Amniotic epithelial cell (primary cell): ENCODE data around the gene HAPLN3.
A peak's percentile ranks its signal among the peaks of the same experiment; 100 is the strongest.
"Not testable (repeated sequence)": the region's sequence is repeated elsewhere in the genome, so short reads cannot be mapped to it uniquely, and the experiment has no call there.

Source experiments
- DNase-seq: peaks from one replicate; pipeline ENCODE4 v3.0.0-alpha.2; 2010; ENCODE audit warnings: low read depth

The HAPLN3 gene

GRCh38 chr15:88894819-88895767, at the start of gene HAPLN3:
Gene HAPLN3, minus strand, starts transcription at chr15:88895544. Its CDS starts 8,246 bp downstream, at chr15:88887298.
- DNase-seq, result peak; percentile 61

GRCh38 chr15:88940110-88940675, 44.8 kb upstream of the HAPLN3 start:
- peak; percentile 38 for DNase-seq

GRCh38 chr15:88939486-88939806, 44.1 kb upstream of the HAPLN3 start:
- no peak for DNase-seq

GRCh38 chr15:88938802-88939485, 43.6 kb upstream of the HAPLN3 start:
- no peak for DNase-seq

- DNase-seq, result not testable (repeated sequence)
These were observed 39.1 kb upstream of the HAPLN3 start for GRCh38 chr15:88934449-88934848.

- no peak for DNase-seq
These were observed 37.6 kb upstream of the HAPLN3 start for GRCh38 chr15:88932875-88933330.

- DNase-seq, result no peak
These were observed 37.0 kb upstream of the HAPLN3 start for GRCh38 chr15:88932271-88932874.

- no peak for DNase-seq
These were observed 35.2 kb upstream of the HAPLN3 start for GRCh38 chr15:88930579-88930978.

- DNase-seq, result peak; percentile 45
These were observed 34.2 kb upstream of the HAPLN3 start for GRCh38 chr15:88929358-88930098.

- not testable (repeated sequence) for DNase-seq
These were observed 32.8 kb upstream of the HAPLN3 start for GRCh38 chr15:88928192-88928591.

- DNase-seq, result not testable (repeated sequence)
These were observed 30.3 kb upstream of the HAPLN3 start for GRCh38 chr15:88925648-88926047.

- DNase-seq, result peak; percentile 82
These were observed 25.6 kb upstream of the HAPLN3 start for GRCh38 chr15:88920892-88921435.

- DNase-seq, result peak; percentile 63
These were observed 25.0 kb upstream of the HAPLN3 start for GRCh38 chr15:88920186-88920891.

GRCh38 chr15:88918738-88919137, 23.4 kb upstream of the HAPLN3 start:
- peak; percentile 100 for DNase-seq

GRCh38 chr15:88917760-88918159, 22.4 kb upstream of the HAPLN3 start:
- DNase-seq, result no peak

GRCh38 chr15:88915354-88915753, 20.0 kb upstream of the HAPLN3 start:
- DNase-seq, result no peak

GRCh38 chr15:88913850-88914169, 18.5 kb upstream of the HAPLN3 start:
- DNase-seq, result peak; percentile 43

- peak; percentile 75 for DNase-seq
These were observed 17.9 kb upstream of the HAPLN3 start, which contains the start of gene MFGE8 for GRCh38 chr15:88913017-88913849. Gene MFGE8, minus strand, starts transcription at chr15:88913379. Its CDS starts 60 bp downstream, at chr15:88913319.

- peak; percentile 70 for DNase-seq
These were observed 17.2 kb upstream of the HAPLN3 start for GRCh38 chr15:88912500-88912921.

GRCh38 chr15:88911766-88912118, 16.4 kb upstream of the HAPLN3 start:
- peak; percentile 82 for DNase-seq
